Large intestine (tissue), 3 donors: ENCODE results near the gene SLC25A36. TPM values are rescaled to one million over a fixed set of nuclear protein-coding genes. Genes with fewer than 3 reads are reported as not detected.

ENCODE experiments used
- DNase-seq, 2 donors: peaks; one replicate each; pipeline versions ENCODE4 v3.0.0 to v3.0.0-alpha.2; 2013
- H3K27ac ChIP-seq: one replicate; pipeline ENCODE4 v1.5.1; 2013; ENCODE audit warnings: low read length
- H3K27me3 ChIP-seq: 2 replicates; pipeline ENCODE4 v1.6.1; 2013; ENCODE audit warnings: low read length; ENCODE audit not compliant: control insufficient read depth, insufficient read depth
- H3K36me3 ChIP-seq: 2 replicates; pipeline ENCODE4 v1.6.1; 2013; ENCODE audit warnings: low read length; ENCODE audit not compliant: control insufficient read depth, insufficient read depth
- H3K4me1 ChIP-seq: one replicate; pipeline ENCODE4 v1.6.1; 2013; ENCODE audit warnings: low read length; ENCODE audit not compliant: control insufficient read depth, insufficient read depth
- H3K4me3 ChIP-seq: one replicate; pipeline ENCODE4 v1.5.1; 2013; ENCODE audit warnings: low read length
- H3K9me3 ChIP-seq: one replicate; pipeline ENCODE4 v1.6.1; 2013; ENCODE audit warnings: mild to moderate bottlenecking, low read depth, low read length, moderate library complexity; ENCODE audit not compliant: control insufficient read depth
- WGBS: methylation state at CpG from one replicate; pipeline ENCODE4 v1.1.5; 2013; ENCODE audit warnings: low lambda C conversion rate; ENCODE audit not compliant: insufficient coverage; 5-methylcytosine and 5-hydroxymethylcytosine counted together
- polyA plus RNA-seq: library from polyadenylated mRNA; unstranded; fragments of 120-200 nt; gene quantifications from one replicate; pipeline ENCODE4 v1.2.1, GENCODE V29; 2013

The SLC25A36 gene
- polyA plus RNA-seq, 1 donor: 112 TPM

- no peaks in the 10 kb centered on the region for H3K9me3 ChIP-seq
- no peaks in the 10 kb centered on the region for H3K27me3 ChIP-seq
- DNase-seq: no peak
- no peaks in the 10 kb centered on the region for H3K36me3 ChIP-seq
- H3K27ac ChIP-seq: no peak overlapping the region
- WGBS: no CpG with 5 or more reads among the region's 1 CpG
- H3K4me1 ChIP-seq: peaks cover 4% of the 10 kb centered on the region
- no peak overlapping the region for H3K4me3 ChIP-seq
These were observed 34.9 kb upstream of the SLC25A36 start for GRCh38 chr3:140906785-140907184.

GRCh38 chr3:140910860-140911259, 30.8 kb upstream of the SLC25A36 start:
- Histone ChIP-seq H3K9me3 (no peaks in the 10 kb centered on the region), H3K36me3 (no peaks in the 10 kb centered on the region), H3K4me1 (peaks cover 4% of the 10 kb centered on the region), H3K4me3 (peak overlapping the region; percentile 21), H3K27ac (no peak overlapping the region), H3K27me3 (no peaks in the 10 kb centered on the region)
- no CpG with 5 or more reads among the region's 5 CpGs for WGBS
- DNase-seq: peak; percentile 4 to 46

- DNase-seq: peak; percentile 13 to 69
- Histone ChIP-seq H3K27ac (no peak overlapping the region), H3K27me3 (no peaks in the 10 kb centered on the region), H3K4me1 (peaks cover 4% of the 10 kb centered on the region), H3K4me3 (no peak overlapping the region), H3K9me3 (no peaks in the 10 kb centered on the region), H3K36me3 (no peaks in the 10 kb centered on the region)
- no CpG with 5 or more reads among the region's 2 CpGs for WGBS
These were observed 29.8 kb upstream of the SLC25A36 start for GRCh38 chr3:140911822-140912221.

- DNase-seq: no peak
- peaks cover 11% of the 10 kb centered on the region for H3K4me1 ChIP-seq
- WGBS: no CpG with 5 or more reads among the region's 5 CpGs
- H3K4me3 ChIP-seq: no peak overlapping the region
- H3K27ac ChIP-seq: no peak overlapping the region
- H3K36me3 ChIP-seq: no peaks in the 10 kb centered on the region
- H3K9me3 ChIP-seq: no peaks in the 10 kb centered on the region
- no peaks in the 10 kb centered on the region for H3K27me3 ChIP-seq
These were observed 27.9 kb upstream of the SLC25A36 start for GRCh38 chr3:140913728-140914127.

- H3K4me3 ChIP-seq: no peak overlapping the region
- peaks cover 11% of the 10 kb centered on the region for H3K4me1 ChIP-seq
- WGBS: 100% methylated on average over 1 of the region's 4 CpGs
- H3K36me3 ChIP-seq: no peaks in the 10 kb centered on the region
- DNase-seq: no peak
- H3K27me3 ChIP-seq: no peaks in the 10 kb centered on the region
- no peaks in the 10 kb centered on the region for H3K9me3 ChIP-seq
- H3K27ac ChIP-seq: no peak overlapping the region
These were observed 27.2 kb upstream of the SLC25A36 start for GRCh38 chr3:140914384-140914945.

- Histone ChIP-seq H3K27me3 (no peaks in the 10 kb centered on the region), H3K36me3 (no peaks in the 10 kb centered on the region), H3K4me3 (no peak overlapping the region), H3K27ac (no peak overlapping the region), H3K9me3 (no peaks in the 10 kb centered on the region), H3K4me1 (peaks cover 7% of the 10 kb centered on the region)
- DNase-seq: no peak
These were observed 25.0 kb upstream of the SLC25A36 start for GRCh38 chr3:140916603-140917002.

GRCh38 chr3:140917772-140918171, 23.9 kb upstream of the SLC25A36 start:
- Histone ChIP-seq H3K36me3 (no peaks in the 10 kb centered on the region), H3K4me1 (peaks cover 7% of the 10 kb centered on the region), H3K27ac (no peak overlapping the region), H3K4me3 (no peak overlapping the region), H3K27me3 (no peaks in the 10 kb centered on the region), H3K9me3 (no peaks in the 10 kb centered on the region)
- 20% methylated on average over 2 of the region's 5 CpGs for WGBS
- DNase-seq: peak; percentile 22 to 58

GRCh38 chr3:140920029-140920428, 21.6 kb upstream of the SLC25A36 start:
- Histone ChIP-seq H3K36me3 (no peaks in the 10 kb centered on the region), H3K27me3 (no peaks in the 10 kb centered on the region), H3K4me3 (no peak overlapping the region), H3K9me3 (no peaks in the 10 kb centered on the region), H3K27ac (no peak overlapping the region), H3K4me1 (peaks cover 7% of the 10 kb centered on the region)
- WGBS: 100% methylated on average over 1 of the region's 2 CpGs
- DNase-seq: no peak

GRCh38 chr3:140922634-140923033, 19.0 kb upstream of the SLC25A36 start:
- H3K27me3 ChIP-seq: no peaks in the 10 kb centered on the region
- no peak overlapping the region for H3K27ac ChIP-seq
- H3K4me3 ChIP-seq: no peak overlapping the region
- peaks cover 2% of the 10 kb centered on the region for H3K4me1 ChIP-seq
- WGBS: 57% methylated on average over 1 of the region's 1 CpG
- peak in 1 of 2 donors; percentile 12 for DNase-seq
- no peaks in the 10 kb centered on the region for H3K36me3 ChIP-seq
- no peaks in the 10 kb centered on the region for H3K9me3 ChIP-seq

GRCh38 chr3:140924097-140924873, 17.4 kb upstream of the SLC25A36 start:
- H3K36me3 ChIP-seq: no peaks in the 10 kb centered on the region
- no peaks in the 10 kb centered on the region for H3K4me1 ChIP-seq
- WGBS: 100% methylated on average over 3 of the region's 6 CpGs
- H3K27me3 ChIP-seq: no peaks in the 10 kb centered on the region
- no peak overlapping the region for H3K4me3 ChIP-seq
- no peaks in the 10 kb centered on the region for H3K9me3 ChIP-seq
- no peak for DNase-seq
- H3K27ac ChIP-seq: no peak overlapping the region
